Measurements from ENCODE around the gene SMAD3. TPM values are rescaled to one million over a fixed set of nuclear protein-coding genes. Genes with fewer than 3 reads are reported as not detected.

SMAD3 gene
- total and polyA plus RNA-seq, 2 of the 8 experiments (the other 6 are each of a cell fraction or from before 2014, with no cell fraction given): 10.1 to 12.4 TPM

DNA sequence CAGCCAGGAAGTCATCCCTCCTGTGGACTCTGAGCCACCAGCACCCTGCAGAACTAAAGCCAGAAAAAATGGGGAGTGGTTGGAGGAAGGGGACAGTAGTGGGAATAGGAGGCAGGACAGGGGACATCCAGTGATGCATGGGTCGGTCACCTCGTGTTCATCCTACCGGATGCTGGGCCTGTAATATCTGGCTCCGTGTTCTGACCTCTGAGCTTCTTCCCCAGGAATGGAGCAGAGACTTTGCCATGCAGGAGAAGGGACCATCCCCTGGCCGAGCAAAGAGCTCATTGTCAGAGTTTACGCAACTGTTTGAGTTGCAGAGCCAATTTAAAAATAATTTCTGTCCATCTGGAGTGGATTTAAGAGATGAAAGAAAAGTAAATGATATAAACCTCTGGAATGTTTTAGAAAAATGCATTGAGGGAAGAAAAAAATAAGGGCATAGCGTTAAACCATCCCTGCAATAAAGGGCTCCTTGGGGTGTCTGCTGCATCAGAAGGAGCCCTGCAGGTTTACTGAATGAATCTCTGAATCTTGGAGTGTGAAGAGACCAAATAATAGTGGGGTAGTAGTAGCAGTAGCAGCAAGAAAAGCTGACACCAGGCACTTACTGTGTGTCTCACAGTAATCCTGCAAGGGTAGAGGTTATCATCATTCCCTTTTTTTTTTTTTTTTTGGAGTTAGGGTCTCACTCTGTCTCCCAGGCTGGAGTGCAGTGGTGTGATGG, 118.2 kb downstream of the SMAD3 start:
- H2AK5ac ChIP-seq (ENCODE audit: low read depth, low read length): no peak overlapping the region
- H3K18ac ChIP-seq (ENCODE audit: extremely low read depth, low read length): no peak overlapping the region
- FAIRE-seq: no peak
- H3K79me1 ChIP-seq (ENCODE audit: low read depth, low read length): no peaks in the 10 kb centered on the region
- no peak overlapping the region for H4K8ac ChIP-seq (ENCODE audit: extremely low read depth, insufficient read depth, low read length)
- H3K79me2 ChIP-seq (ENCODE audit: control insufficient read depth in 1 of 2, insufficient read depth in 2 of 2, low read length in 2 of 2): no peaks in the 10 kb centered on the region
- POLR2A ChIA-PET (ENCODE audit: partially characterized antibody): interaction anchor here (0.5 to 1.4 kb wide), 3 partner anchors 9 to 105 kb away, joined by 3 to 4 read pairs (median 4); no protein-coding TSS in a partner anchor
- peaks cover 0 to 2% (median 0%) of the 10 kb centered on the region in 4 experiments; a peak in 1 of 7 replicates for H3K4me1 ChIP-seq (replicated peaks in 1 of 4; ENCODE audit: control insufficient read depth in 3 of 4, insufficient read depth in 4 of 4, low read length in 3 of 4)
- H4K91ac ChIP-seq (replicated peaks; ENCODE audit: insufficient read length, low read length): no peak overlapping the region
- H3K27ac ChIP-seq (ENCODE audit: low read depth, low read length): no peak overlapping the region
- H3K23me2 ChIP-seq (ENCODE audit: low read depth, low read length): no peaks in the 10 kb centered on the region
- H3K14ac ChIP-seq (ENCODE audit: insufficient read length): no peak overlapping the region
- WGBS, 2 experiments (ENCODE audit: extremely low coverage in 1 of 2, insufficient coverage in 1 of 2, insufficient read length in 1 of 2, insufficient replicate concordance in 2 of 2, low coverage in 1 of 2, low lambda C conversion rate in 2 of 2, missing lambda C conversion rate in 1 of 2): 93% methylated on average over 7 of the region's 7 CpGs; no CpG with 5 or more reads in 1 of the 2 experiments
- no peak overlapping the region for H4K5ac ChIP-seq (ENCODE audit: insufficient read length, low read depth, low read length)
- H3K9me3 ChIP-seq (ENCODE audit: insufficient read depth in 2 of 2, low read depth in 1 of 2, low read length in 1 of 2): no peaks in the 10 kb centered on the region
- no peak overlapping the region for H3K4me2 ChIP-seq (ENCODE audit: insufficient read depth in 1 of 2, low read depth in 2 of 2, low read length in 2 of 2)
- H2BK120ac ChIP-seq (replicated peaks; ENCODE audit: low read depth, low read length): no peak overlapping the region
- CTCF ChIA-PET (ENCODE audit: partially characterized antibody): interaction anchor here (0.6 to 1.8 kb wide), 6 partner anchors 11 to 237 kb away, joined by 3 to 7 read pairs (median 3); no protein-coding TSS in a partner anchor
- no peaks in the 10 kb centered on the region for H3K27me3 ChIP-seq (replicated peaks in 1 of 4; ENCODE audit: control insufficient read depth in 3 of 4, extremely low read depth in 1 of 4, insufficient read depth in 3 of 4, low read length in 3 of 4)
- peaks cover 0 to 4% of the 10 kb centered on the region in 2 experiments for H4K20me1 ChIP-seq (replicated peaks in 1 of 2; ENCODE audit: control insufficient read depth in 1 of 2, insufficient read depth in 2 of 2, low read length in 2 of 2)
- no peak overlapping the region for H3K56ac ChIP-seq (replicated peaks; ENCODE audit: insufficient read length, low read depth, low read length)
- no peak overlapping the region for H2BK12ac ChIP-seq (ENCODE audit: low read depth, low read length)
- peaks cover 0 to 4% (median 2%) of the 10 kb centered on the region in 4 experiments; a peak in 5 of 8 replicates for H3K36me3 ChIP-seq (ENCODE audit: control insufficient read depth in 2 of 4, insufficient read depth in 4 of 4, low read length in 3 of 4)
- TF ChIP-seq HDAC2 (IDR thresholded peaks at IDR 0.05; ENCODE audit: borderline replicate concordance in 1 of 2, low read depth in 2 of 2, low read length in 2 of 2): no peak
- H2BK20ac ChIP-seq (ENCODE audit: low read length): no peak overlapping the region
- H3K4ac ChIP-seq (replicated peaks; ENCODE audit: insufficient read length, low read depth, low read length): no peak overlapping the region
- no peak overlapping the region for H2BK15ac ChIP-seq (ENCODE audit: low read length)
- no peak for DNase-seq (ENCODE audit: low read depth in 1 of 2, low spot score in 2 of 2)
- H3K23ac ChIP-seq (ENCODE audit: insufficient read length): no peak overlapping the region
- no peak overlapping the region for H2AFZ ChIP-seq (ENCODE audit: low read length)
- no peak overlapping the region for H2BK5ac ChIP-seq (ENCODE audit: low read depth, low read length)
- no peak overlapping the region for H3K4me3 ChIP-seq (ENCODE audit: extremely low read depth in 1 of 4, insufficient read depth in 2 of 4, low read depth in 3 of 4, low read length in 4 of 4)
- no peak overlapping the region for H3K9ac ChIP-seq (replicated peaks in 1 of 4; ENCODE audit: extremely low read depth in 1 of 4, low read depth in 3 of 4, low read length in 3 of 4)

Data from H1 (cell line).